Measurements from ENCODE around the gene TRIAP1.
"Not testable (repeated sequence)": the region's sequence is repeated elsewhere in the genome, so short reads cannot be mapped to it uniquely, and the experiment has no call there.

Gene TRIAP1

GRCh38 chr12:120445911-120446843 is at the start of gene TRIAP1, which contains the start of gene GATC:
Gene TRIAP1, minus strand, starts transcription at chr12:120446384. Its CDS starts 12 bp downstream, at chr12:120446372.
Gene GATC, plus strand, starts transcription at chr12:120446444. Its CDS starts 37 bp downstream, at chr12:120446481.
- DNase-seq = peak; percentile 96

- no peak for DNase-seq
Observed at GRCh38 chr12:120495186-120495730, 49.1 kb upstream of the TRIAP1 start.

- no peak for DNase-seq
Observed at GRCh38 chr12:120490833-120491512, 44.8 kb upstream of the TRIAP1 start.

DNA sequence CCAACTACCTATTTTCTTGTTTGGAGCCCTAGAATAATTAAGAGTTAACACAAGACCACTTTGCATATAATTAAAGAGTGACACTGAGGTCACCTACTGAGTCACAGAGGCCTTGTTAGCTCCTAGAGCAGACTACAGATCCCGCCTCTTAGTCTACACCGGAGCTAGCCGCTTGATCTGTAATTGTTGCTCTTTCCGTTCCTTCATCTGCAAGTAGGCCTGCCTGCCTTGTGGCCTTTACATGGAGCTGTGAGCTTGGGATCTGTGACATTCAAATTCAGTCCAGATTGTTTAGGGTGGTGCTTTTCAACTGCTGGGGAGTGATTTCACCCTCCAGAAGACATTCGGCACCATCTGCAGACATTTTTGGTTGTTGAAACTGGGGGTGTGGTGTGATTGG is 44.1 kb upstream of the TRIAP1 start:
- DNase-seq = no peak

GRCh38 chr12:120489018-120489417 is 42.8 kb upstream of the TRIAP1 start:
- DNase-seq = no peak

- DNase-seq = no peak
Observed at GRCh38 chr12:120488057-120488640, 42.0 kb upstream of the TRIAP1 start.

GRCh38 chr12:120487552-120487951 is 41.4 kb upstream of the TRIAP1 start:
- not testable (repeated sequence) for DNase-seq

- no peak for DNase-seq
Observed at GRCh38 chr12:120485961-120486881, 40.0 kb upstream of the TRIAP1 start.

GRCh38 chr12:120483621-120484020 is 37.4 kb upstream of the TRIAP1 start:
- no peak for DNase-seq

DNA sequence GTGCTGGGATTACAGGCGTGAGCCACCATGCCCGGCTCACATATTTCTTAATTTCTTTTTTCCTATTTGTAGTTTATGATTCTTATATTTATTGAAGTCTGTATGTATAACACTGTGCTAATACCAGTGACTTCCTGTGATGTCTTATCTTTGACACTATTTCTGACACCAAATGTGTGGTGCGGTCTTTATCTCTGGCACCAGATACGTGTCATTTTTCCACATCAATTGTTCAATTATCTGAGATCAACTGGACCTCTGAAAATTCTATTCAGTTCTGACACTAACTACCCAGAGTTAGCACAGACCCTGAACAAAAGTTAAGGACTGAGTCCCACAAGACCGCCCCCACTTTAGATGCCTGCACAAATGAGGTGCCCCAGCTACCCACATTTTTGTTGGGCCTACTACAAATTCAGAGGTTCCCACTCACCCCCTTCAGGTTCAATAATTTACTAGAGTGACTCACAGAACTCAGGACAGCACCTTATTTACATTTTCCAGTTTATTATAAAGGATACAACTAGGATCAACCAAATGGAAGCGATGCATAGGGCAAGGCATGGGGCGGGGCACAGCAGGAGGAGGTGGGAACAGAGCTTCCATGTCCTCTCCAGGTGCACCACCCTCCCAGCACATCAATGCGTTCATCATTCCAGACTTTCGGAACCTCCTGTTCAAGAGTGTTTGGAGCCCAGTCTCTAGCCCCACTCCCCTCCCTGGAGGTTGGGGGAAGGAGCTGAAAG is 35.0 kb upstream of the TRIAP1 start:
- DNase-seq = no peak

GRCh38 chr12:120480211-120480610 is 34.0 kb upstream of the TRIAP1 start:
- no peak for DNase-seq

GRCh38 chr12:120479458-120479857 is 33.3 kb upstream of the TRIAP1 start:
- no peak for DNase-seq

DNA sequence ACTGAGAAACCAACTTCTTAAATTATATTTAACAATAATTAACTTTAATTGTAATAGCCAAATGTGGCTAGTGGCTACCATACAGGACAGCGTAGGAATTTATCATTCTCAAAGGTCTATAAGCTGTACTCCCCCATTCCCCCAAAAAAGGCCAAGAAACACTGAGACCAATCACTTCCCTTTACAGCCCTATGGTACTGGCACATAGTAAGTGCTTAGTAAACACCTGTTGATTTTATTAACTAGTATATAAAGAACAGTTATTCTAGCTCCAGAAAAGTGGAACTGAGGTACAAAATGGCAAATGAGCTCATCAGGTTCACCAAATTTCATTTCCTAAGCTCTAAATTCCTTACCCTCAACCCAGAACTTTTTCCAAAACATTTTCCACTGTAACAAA is 29.5 kb upstream of the TRIAP1 start:
- no peak for DNase-seq

DNA sequence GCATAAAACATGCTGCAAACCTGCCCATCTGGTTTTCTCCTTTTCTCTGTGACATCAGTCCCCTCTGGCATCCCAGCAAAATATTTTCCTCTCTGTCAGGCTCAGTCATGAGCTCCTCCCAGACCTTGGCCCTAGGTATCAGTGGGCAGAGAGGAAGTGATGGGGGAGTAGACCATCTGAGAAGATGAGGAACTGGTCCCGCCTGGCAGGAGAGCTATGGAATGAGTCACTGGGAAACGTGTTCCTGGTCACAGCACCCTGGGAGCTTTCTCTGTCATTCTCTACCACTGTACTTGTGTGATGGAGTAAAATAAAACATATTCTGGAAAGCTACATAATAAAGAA is 28.4 kb upstream of the TRIAP1 start:
- DNase-seq = no peak

GRCh38 chr12:120473807-120474615 is 27.8 kb upstream of the TRIAP1 start:
- DNase-seq = no peak

DNA sequence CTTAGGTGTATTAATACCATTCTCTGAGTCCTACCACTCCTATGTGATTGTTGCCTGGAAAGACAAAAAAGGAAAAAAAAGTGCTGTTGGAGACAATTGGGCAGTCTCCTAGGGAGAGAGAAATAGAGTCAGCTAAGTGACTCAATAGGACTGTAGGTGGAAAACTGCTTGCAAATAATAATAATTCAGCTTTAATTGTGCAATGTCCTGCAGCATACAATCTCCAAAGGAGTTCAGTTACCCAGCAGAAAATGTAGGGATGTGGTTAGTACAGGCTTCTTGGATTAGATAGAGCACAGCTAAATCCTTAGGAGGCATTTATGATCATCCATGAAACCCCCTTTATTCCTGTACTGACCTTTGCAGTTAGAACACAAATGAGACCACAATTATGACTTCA is 26.3 kb upstream of the TRIAP1 start:
- no peak for DNase-seq

GRCh38 chr12:120470150-120470784 is 24.1 kb upstream of the TRIAP1 start:
- DNase-seq = peak; percentile 63

GRCh38 chr12:120469450-120470149 is 23.4 kb upstream of the TRIAP1 start, which contains the start of gene SRSF9:
Gene SRSF9, minus strand, starts transcription at chr12:120469748. Its CDS starts 139 bp downstream, at chr12:120469609.
- DNase-seq = peak; percentile 100

- DNase-seq = peak; percentile 85
Observed at GRCh38 chr12:120468821-120469449, 22.8 kb upstream of the TRIAP1 start.

All from activated effector memory CD4-positive, alpha-beta T cell treated with anti-CD3 and anti-CD28 coated beads, Interleukin-2, amount 50 U/mL, for 16 hours (primary cell).